ENCODE measurements around the gene ALAD. TPM values are rescaled to one million over a fixed set of nuclear protein-coding genes. Genes with fewer than 3 reads are reported as not detected.
"Not testable (repeated sequence)": the region's sequence is repeated elsewhere in the genome, so short reads cannot be mapped to it uniquely, and the experiment has no call there.

ALAD gene
- total RNA-seq, 1 donor from 2014 or later = 18.9 TPM

DNA sequence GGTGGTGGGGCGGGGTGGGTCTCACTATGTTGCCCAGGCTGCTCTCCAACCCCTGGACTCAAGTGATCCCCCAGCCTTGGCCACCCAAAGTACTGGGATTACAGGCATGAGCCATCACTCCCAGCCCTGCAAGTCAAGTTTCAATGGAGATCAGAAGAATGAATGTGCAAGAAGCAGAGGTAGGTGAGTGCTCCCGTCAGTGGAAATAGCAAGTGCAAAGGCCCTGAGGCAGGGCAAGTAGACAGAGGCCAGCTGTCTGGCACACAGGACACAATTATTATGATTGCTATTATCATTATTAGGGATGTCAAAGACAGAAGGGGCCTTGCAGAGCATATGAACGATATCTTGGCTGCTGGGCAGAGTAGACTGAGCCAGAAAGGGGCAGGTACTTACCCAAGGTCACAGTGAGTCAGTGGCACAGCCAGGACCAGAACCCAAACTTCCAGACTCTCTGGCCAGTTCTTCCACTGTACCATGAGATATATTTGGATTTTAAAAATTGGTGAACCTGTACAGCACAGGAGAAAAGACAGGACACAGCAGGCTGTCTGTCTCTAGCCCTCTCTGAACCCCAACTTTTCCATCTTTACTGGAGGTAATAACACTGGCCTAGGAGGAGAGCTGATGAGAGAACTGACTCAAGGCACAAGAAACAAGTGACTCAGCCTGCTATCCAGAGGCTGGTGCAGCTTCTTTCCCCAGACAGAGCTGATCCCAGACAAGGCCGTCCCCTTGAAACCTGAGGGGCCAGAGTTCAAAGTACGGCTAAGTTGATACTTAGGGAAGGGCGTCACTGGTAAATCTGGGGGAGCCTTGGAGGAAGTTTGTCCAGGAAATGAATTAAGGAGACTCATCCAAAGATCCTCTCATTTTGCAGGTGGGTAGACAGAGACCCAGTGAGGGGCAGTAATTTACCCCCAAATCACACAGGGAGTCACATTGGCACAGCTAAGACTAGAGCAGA lies 25.7 kb downstream of the ALAD start:
- no peak for DNase-seq (ENCODE audit: extremely low read depth, low read depth, low spot score)

DNA sequence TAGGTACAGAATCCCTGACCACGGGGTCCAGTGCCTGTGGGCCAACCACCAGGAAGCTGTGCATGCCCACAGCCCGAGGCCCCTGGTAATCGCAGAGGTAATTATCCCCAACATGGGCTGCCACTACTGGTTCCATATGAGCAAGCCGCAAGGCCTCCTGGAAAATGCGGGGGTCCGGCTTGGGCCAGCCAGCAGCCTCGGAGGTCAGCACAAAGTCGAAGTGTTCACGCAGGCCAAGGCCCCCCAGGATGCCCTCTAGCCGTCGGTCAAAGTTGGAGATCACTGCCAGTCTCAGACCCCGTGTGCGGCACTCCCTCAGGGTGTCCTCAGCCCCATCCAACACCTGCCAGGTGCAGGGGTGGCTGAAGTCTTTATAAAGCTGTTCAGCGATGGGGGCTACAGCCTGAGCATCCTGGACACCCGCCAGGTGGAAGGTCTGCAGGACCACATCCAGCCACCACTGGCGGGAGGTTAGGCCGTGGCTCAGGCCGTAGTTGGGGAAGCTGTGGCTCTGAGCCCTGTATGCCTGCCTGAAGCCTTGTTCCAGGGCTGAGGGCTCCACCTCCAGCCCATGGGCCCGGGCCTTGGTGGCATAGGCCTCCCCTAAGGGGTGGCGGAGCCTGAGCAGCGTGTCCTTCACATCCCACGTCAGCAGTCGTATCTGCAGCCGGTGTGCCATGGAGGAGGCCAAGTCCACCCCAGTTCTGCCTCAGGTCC lies 27.2 kb downstream of the ALAD start:
- DNase-seq (ENCODE audit: extremely low read depth, low read depth, low spot score) = no peak

- DNase-seq (ENCODE audit: extremely low read depth, low read depth, low spot score) = no peak
Measured at GRCh38 chr9:113373256-113373655, 27.8 kb downstream of the ALAD start.

GRCh38 chr9:113372059-113372458 lies 29.0 kb downstream of the ALAD start:
- no peak for DNase-seq (ENCODE audit: extremely low read depth, low read depth, low spot score)

- DNase-seq (ENCODE audit: extremely low read depth, low read depth, low spot score) = no peak
Measured at GRCh38 chr9:113370806-113371325, 30.2 kb downstream of the ALAD start.

GRCh38 chr9:113369855-113370140 lies 31.3 kb downstream of the ALAD start:
- DNase-seq (ENCODE audit: extremely low read depth, low read depth, low spot score) = no peak

- no peak for DNase-seq (ENCODE audit: extremely low read depth, low read depth, low spot score)
Measured at GRCh38 chr9:113368982-113369854, 31.9 kb downstream of the ALAD start.

DNA sequence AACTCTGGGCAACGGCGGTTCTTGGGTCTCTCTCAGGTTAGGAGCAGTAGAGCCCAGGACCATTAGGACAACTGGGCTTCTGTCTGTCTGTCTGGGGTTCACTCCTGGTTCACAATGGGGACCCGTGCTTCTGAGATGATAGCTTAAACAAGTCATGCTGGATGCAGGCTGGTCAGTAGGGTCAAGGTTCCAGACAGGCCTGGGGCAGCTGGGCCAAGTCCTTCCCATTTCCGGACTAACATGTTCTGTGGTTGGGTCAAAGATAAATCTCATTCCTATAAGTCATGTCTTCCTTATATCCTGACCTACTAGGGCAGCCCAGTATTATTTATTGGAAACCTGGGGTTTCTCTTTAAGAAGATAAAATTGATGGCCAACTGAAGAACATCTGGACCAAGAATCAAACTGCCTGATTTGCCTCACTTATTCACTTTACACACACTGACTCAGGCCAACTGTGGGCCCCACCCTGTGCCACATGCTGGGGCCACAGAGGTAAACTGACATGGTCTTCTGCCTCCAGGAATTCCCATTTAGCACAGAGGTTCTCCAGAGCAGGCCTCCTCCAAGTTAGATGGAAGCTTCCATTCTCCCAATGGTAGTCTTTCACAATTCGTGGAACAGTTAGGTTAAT lies 32.6 kb downstream of the ALAD start:
- DNase-seq (ENCODE audit: extremely low read depth, low read depth, low spot score) = no peak

DNA sequence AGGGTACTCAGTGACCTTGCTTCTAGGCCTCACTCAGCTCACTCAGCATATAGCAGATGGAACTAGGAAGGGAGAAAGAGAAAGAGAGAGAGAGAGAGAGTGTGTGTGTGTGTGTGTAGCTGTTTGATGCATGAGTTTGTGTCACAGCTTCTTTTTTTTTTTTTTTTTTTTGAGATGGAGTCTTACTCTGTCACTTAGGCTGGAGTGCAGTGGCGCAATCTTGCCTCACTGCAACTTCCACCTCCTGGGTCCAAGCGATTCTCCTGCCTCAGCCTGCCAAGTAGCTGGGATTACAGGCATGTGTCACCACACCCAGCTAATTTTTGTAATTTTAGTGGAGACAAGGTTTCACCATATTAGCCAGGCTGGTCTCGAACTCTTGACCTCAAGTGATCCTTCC lies 35.4 kb downstream of the ALAD start:
- DNase-seq (ENCODE audit: extremely low read depth, low read depth, low spot score) = not testable (repeated sequence)

DNA sequence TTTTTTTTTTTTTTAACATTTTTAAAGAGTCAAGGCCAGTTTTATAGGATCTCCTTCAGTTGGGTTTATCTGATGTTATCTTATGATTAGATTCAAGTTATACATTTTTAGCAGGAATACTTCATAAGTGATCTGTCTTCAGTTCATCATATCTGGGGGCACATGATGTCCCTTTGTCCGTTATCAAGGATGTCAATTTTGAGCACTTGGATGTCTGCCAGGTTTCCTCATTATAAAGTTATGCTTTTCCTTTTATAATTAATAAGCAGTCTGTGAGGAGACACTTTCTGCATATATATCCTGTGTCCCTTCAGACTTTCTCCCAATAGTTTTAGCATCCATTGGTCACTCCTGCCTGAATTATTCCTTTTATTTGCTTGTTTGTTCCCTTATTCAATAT lies 36.1 kb downstream of the ALAD start:
- no peak for DNase-seq (ENCODE audit: extremely low read depth, low read depth, low spot score)

DNA sequence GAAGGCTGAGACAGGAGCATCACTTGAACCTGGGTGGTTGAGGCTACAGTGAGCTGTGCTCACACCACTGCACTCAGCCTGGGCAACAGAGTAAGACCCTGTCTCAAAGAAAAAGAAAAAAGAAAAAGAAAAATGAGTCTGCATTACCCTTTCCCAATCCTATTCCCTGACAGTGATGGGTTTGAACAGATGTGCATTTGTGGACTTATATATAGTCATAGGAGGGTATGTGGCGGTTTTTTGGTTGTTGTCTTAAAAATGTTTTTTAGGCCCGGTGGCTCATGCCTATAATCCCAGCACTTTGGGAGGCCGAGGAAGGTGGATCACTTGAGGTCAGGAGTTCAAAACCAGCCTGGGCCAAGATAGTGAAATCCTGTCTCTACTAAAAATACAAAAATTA lies 37.7 kb downstream of the ALAD start:
- DNase-seq (ENCODE audit: extremely low read depth, low read depth, low spot score) = no peak

GRCh38 chr9:113361304-113362018 lies 39.6 kb downstream of the ALAD start:
- no peak for DNase-seq (ENCODE audit: extremely low read depth, low read depth, low spot score)

GRCh38 chr9:113360242-113360842 lies 40.7 kb downstream of the ALAD start:
- DNase-seq (ENCODE audit: extremely low read depth, low read depth, low spot score) = no peak

GRCh38 chr9:113359385-113359784 lies 41.7 kb downstream of the ALAD start:
- no peak for DNase-seq (ENCODE audit: extremely low read depth, low read depth, low spot score)

DNA sequence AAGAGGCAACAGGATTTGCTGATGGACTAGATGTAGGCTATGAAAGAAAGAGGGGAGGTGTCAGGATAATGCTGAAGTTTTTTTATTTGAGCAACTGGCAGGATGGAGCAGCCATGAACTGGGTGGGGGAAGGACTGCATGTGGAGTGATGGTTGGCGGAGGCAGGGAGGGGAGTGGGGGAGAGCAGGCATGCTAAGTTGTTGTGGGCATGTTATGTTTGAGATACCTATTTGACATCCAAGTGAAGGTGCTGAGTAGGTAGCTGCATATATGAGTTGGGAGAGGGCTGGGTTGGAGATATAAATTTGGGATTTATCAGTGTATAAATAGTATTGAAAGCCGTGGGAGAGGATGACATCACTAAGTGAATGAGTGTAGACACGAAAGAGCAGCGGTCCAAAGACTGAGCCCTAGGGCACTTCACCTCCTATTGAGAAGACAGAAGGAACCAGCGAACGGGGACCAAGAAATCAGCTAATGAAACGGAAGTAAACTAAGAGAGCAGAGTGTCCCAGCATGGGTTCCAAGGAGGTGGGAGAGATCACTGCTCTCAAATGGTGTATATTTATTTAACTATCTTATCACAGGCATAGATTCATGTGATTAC lies 44.3 kb downstream of the ALAD start:
- no peak for DNase-seq (ENCODE audit: extremely low read depth, low read depth, low spot score)

DNA sequence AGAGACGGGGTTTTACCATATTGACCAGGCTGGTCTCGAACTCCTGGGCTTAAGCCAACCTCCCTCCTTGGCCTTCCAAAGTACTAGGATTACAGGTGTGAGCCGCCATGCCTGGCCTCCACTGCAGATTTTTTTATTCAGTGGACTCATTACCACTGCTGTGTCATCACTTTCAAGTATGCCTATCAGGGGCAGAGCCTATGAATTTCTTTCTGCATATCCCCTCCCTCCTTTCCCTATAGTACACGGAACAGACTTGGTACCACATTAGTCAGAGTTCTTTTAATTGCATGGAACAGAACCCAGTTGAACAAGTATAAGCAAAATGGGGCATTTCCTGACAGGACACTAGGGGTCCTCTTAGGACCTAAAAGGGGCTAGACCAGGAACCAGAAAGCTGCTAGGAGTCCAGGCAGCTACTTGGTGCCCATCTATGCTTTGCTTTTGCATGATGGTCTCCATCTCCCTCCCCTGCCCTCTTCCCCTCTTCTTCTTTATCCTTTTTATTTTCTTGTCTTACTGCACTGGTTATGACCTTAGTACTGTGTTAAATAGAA lies 46.0 kb downstream of the ALAD start:
- DNase-seq (ENCODE audit: extremely low read depth, low read depth, low spot score) = no peak

- no peak for DNase-seq (ENCODE audit: extremely low read depth, low read depth, low spot score)
Measured at GRCh38 chr9:113352411-113352810, 48.7 kb downstream of the ALAD start.

- DNase-seq (ENCODE audit: extremely low read depth, low read depth, low spot score) = no peak
Measured at GRCh38 chr9:113352006-113352405, 49.1 kb downstream of the ALAD start.

DNA sequence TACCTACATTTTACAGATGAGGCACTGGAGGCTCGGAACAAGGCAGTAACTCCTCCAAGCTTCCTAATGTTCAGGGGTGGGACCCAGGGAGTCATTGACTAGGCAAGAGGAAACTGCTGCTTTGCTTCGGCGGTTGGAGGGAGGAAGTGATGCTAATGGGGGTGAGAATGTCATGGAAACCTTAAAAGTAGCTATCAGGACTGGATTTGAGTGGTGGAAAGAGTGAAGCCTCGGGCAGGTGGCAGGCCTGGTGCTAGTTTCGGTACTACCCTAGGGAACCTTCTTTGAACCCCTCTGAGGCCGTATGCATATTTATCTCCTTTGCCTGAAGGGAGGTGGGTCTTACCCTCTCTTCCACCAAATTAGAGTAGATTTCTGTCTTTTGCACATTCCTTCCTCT lies 50.1 kb downstream of the ALAD start:
- no peak for DNase-seq (ENCODE audit: extremely low read depth, low read depth, low spot score)
